ENCODE data around the gene PPARD. TPM values are rescaled to one million over a fixed set of nuclear protein-coding genes. Genes with fewer than 3 reads are reported as not detected.
A peak's percentile ranks its signal among the peaks of the same experiment; 100 is the strongest.

Gene PPARD
- total RNA-seq, 1 experiment from 2014 or later = 38.4 TPM

DNA sequence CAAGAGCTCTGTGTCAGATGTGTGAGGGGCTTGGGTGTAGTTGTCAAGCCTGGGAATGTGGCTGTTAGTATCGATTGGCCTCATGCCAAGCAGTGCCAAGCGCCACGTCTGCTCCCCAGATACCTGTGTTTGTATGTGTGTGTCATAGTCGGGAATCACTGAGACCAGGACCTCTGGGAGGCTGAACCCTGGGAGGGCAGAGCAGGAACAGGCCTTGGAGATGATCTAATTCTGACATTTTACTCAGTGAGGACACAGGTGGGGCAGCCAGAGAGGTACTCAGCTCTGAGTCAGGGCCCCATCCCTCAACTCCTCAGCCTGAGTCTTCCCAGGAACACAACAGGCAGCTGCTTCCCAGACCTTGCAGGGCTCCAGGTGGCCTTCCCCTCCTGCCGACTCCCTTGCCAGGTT, 58.5 kb downstream of the PPARD start:
- POLR2A ChIA-PET = interaction anchor here (1.4 kb wide), 1 partner anchor 30 kb away, joined by 3 read pairs; no protein-coding TSS in a partner anchor
- H3K9ac ChIP-seq (ENCODE audit: low read length) = peak overlapping the region; percentile 53
- TF ChIP-seq EGR1 (IDR thresholded peaks at IDR 0.05; ENCODE audit: low read depth) (no peak), SP1 (IDR thresholded peaks at IDR 0.05; ENCODE audit: low read depth) (peak; percentile 86), RAD21 (IDR thresholded peaks at IDR 0.05; ENCODE audit: low read depth) (no peak; the same call in 1 of the 2 replicates), YY1 (IDR thresholded peaks at IDR 0.05; ENCODE audit: extremely low read depth, insufficient replicate concordance, low read depth, low read length) (no peak), CEBPB (IDR thresholded peaks at IDR 0.05; ENCODE audit: low read depth) (no peak), ELF1 (IDR thresholded peaks at IDR 0.05; ENCODE audit: borderline replicate concordance, low read depth) (no peak), CBX3 (IDR thresholded peaks at IDR 0.05; ENCODE audit: low read depth) (peak; percentile 80; the same call in 1 of the 2 replicates), FOSL1 (IDR thresholded peaks at IDR 0.05; ENCODE audit: low read depth) (peak; percentile 74), SIN3A (IDR thresholded peaks at IDR 0.05; ENCODE audit: low read depth) (peak; percentile 34; the same call in 1 of the 2 replicates), EZH2 (IDR thresholded peaks at IDR 0.05) (no peak), SRF (IDR thresholded peaks at IDR 0.05; ENCODE audit: low read depth) (no peak), ZFX (IDR thresholded peaks at IDR 0.05) (no peak), JUND (IDR thresholded peaks at IDR 0.05) (peak; percentile 75), ZNF274 (IDR thresholded peaks at IDR 0.05; ENCODE audit: low read depth, low read length) (no peak), POLR2A (IDR thresholded peaks at IDR 0.05; ENCODE audit: borderline replicate concordance, extremely low read depth, insufficient read depth, insufficient read length) (no peak), EZH2phosphoT487 (IDR thresholded peaks at IDR 0.05; ENCODE audit: borderline replicate concordance) (no peak), TCF7L2 (IDR thresholded peaks at IDR 0.05; ENCODE audit: borderline replicate concordance, extremely low read depth, insufficient read depth, insufficient read length) (no peak), POLR2AphosphoS5 (IDR thresholded peaks at IDR 0.05; ENCODE audit: low read depth, low read length) (peak; percentile 78)
- TF ChIP-seq, protein P1, sequence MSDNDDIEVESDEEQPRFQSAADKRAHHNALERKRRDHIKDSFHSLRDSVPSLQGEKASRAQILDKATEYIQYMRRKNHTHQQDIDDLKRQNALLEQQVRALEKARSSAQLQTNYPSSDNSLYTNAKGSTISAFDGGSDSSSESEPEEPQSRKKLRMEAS (IDR thresholded peaks at IDR 0.05) = peak; percentile 60; the same call in 1 of the 2 replicates
- TF ChIP-seq, protein P2, sequence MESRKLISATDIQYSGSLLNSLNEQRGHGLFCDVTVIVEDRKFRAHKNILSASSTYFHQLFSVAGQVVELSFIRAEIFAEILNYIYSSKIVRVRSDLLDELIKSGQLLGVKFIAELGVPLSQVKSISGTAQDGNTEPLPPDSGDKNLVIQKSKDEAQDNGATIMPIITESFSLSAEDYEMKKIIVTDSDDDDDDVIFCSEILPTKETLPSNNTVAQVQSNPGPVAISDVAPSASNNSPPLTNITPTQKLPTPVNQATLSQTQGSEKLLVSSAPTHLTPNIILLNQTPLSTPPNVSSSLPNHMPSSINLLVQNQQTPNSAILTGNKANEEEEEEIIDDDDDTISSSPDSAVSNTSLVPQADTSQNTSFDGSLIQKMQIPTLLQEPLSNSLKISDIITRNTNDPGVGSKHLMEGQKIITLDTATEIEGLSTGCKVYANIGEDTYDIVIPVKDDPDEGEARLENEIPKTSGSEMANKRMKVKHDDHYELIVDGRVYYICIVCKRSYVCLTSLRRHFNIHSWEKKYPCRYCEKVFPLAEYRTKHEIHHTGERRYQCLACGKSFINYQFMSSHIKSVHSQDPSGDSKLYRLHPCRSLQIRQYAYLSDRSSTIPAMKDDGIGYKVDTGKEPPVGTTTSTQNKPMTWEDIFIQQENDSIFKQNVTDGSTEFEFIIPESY (IDR thresholded peaks at IDR 0.05; ENCODE audit: extremely low read depth, insufficient replicate concordance, low read length) = no peak
- TF ChIP-seq, protein P3, sequence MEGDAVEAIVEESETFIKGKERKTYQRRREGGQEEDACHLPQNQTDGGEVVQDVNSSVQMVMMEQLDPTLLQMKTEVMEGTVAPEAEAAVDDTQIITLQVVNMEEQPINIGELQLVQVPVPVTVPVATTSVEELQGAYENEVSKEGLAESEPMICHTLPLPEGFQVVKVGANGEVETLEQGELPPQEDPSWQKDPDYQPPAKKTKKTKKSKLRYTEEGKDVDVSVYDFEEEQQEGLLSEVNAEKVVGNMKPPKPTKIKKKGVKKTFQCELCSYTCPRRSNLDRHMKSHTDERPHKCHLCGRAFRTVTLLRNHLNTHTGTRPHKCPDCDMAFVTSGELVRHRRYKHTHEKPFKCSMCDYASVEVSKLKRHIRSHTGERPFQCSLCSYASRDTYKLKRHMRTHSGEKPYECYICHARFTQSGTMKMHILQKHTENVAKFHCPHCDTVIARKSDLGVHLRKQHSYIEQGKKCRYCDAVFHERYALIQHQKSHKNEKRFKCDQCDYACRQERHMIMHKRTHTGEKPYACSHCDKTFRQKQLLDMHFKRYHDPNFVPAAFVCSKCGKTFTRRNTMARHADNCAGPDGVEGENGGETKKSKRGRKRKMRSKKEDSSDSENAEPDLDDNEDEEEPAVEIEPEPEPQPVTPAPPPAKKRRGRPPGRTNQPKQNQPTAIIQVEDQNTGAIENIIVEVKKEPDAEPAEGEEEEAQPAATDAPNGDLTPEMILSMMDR (IDR thresholded peaks at IDR 0.05 in 2 of 3, conservative IDR thresholded peaks at IDR 0.05 in 1 of 3; ENCODE audit: borderline replicate concordance in 1 of 3, insufficient read depth in 1 of 3, low read depth in 2 of 3, low read length in 2 of 3) = no peak
- TF ChIP-seq, protein P4, sequence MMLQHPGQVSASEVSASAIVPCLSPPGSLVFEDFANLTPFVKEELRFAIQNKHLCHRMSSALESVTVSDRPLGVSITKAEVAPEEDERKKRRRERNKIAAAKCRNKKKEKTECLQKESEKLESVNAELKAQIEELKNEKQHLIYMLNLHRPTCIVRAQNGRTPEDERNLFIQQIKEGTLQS (IDR thresholded peaks at IDR 0.05) = no peak

More for the DNA sequence above, 58.5 kb downstream of the PPARD start:
- intact Hi-C loops (cut with micrococcal nuclease) = loop anchor here (5.0 kb wide), 1 partner anchor 59 kb away; the partner anchor contains the start of gene PPARD
- H3K4me3 ChIP-seq (replicated peaks in 1 of 2; ENCODE audit: low read depth in 1 of 2, low read length in 2 of 2) = peak overlapping the region in 1 of 2 experiments; percentile 19; a peak in 1 of 4 replicates
- DNase-seq (ENCODE audit: low read depth, low spot score) (peak; percentile 79), ATAC-seq (peak; percentile 83)
- ChIA-PET RAD21 (ENCODE audit: low non-redundant PET in 1 of 2, low total read pairs in 2 of 2, uncharacterized antibody in 2 of 2, unreplicated experiment in 2 of 2) (interaction anchor here in 1 of 2 experiments (0.7 kb wide), 1 partner anchor 421 kb away, joined by 3 read pairs; no protein-coding TSS in a partner anchor), CTCF (interaction anchor here (0.9 to 2.5 kb wide), 2 partner anchors 9 to 59 kb away, joined by 4 to 10 read pairs; partner anchors contain the start of gene PPARD)
- no peaks in the 10 kb centered on the region for H3K27me3 ChIP-seq (ENCODE audit: insufficient read depth, low read length)
- BruUV-seq (replicated peaks) = no TSS peak
- H3K4me2 ChIP-seq (ENCODE audit: low read length) = peak overlapping the region; percentile 67
- no peaks in the 10 kb centered on the region for H4K20me1 ChIP-seq (ENCODE audit: insufficient read depth)
- H3K4me1 ChIP-seq (ENCODE audit: control insufficient read depth in 1 of 2, insufficient read depth in 2 of 2, low read length in 2 of 2) = peaks cover 30 to 75% of the 10 kb centered on the region in 2 experiments
- H2AFZ ChIP-seq (ENCODE audit: low read depth, low read length, poor library complexity, severe bottlenecking) = no peak overlapping the region
- no peaks in the 10 kb centered on the region for H3K36me3 ChIP-seq (ENCODE audit: control insufficient read depth in 1 of 2, insufficient read depth in 2 of 2, low read length in 2 of 2)
- H3K9me2 ChIP-seq (ENCODE audit: insufficient read depth) = no peaks in the 10 kb centered on the region
- H3K27ac ChIP-seq (ENCODE audit: low read depth, low read length) = peak overlapping the region; percentile 50
- H3K9me3 ChIP-seq (ENCODE audit: control insufficient read depth in 1 of 2, insufficient read depth in 1 of 2, low read depth in 1 of 2, low read length in 2 of 2) = no peaks in the 10 kb centered on the region
- H3K79me2 ChIP-seq (ENCODE audit: insufficient read depth, low read length) = peaks cover 10% of the 10 kb centered on the region; the same call in 1 of the 2 replicates
